Measurements from ENCODE around the gene TBC1D16.

TBC1D16 gene

DNA sequence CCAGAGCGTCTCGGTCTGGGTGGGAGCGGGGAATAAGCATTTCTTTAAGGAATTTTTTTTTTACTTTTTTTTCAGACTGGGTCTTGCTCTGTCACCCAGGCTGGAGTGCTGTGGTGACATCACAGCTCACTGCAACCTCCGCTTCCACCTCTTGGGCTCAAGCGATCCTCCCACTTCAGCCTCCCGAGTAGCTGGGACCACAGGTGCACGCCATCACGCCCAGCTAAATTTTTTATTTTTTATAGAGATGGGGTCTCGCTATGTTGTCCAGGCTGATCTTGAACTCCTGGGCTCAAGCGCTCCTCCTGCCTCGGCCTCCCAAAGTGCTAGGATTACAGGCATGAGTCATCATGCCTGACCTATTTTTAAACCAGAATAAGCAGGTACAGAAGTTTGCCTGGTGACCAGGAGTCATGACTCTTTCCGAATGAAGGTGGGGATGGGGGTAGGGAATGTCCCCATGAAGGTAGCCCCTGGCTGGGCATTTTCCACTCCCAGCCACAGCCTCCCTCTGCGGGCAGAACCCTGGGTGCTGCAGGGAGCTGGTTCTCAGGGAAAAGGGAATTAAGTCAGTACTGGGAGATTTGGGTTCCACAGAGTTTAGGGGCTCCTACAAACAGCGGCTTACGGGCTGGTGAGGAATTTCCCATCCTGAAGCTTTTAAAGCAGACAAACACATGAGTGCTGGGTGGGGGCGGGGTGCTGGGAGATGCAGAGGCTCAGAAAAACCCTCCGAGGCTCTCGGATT, 48.3 kb downstream of the TBC1D16 start:
- DNase-seq, result no peak

DNA sequence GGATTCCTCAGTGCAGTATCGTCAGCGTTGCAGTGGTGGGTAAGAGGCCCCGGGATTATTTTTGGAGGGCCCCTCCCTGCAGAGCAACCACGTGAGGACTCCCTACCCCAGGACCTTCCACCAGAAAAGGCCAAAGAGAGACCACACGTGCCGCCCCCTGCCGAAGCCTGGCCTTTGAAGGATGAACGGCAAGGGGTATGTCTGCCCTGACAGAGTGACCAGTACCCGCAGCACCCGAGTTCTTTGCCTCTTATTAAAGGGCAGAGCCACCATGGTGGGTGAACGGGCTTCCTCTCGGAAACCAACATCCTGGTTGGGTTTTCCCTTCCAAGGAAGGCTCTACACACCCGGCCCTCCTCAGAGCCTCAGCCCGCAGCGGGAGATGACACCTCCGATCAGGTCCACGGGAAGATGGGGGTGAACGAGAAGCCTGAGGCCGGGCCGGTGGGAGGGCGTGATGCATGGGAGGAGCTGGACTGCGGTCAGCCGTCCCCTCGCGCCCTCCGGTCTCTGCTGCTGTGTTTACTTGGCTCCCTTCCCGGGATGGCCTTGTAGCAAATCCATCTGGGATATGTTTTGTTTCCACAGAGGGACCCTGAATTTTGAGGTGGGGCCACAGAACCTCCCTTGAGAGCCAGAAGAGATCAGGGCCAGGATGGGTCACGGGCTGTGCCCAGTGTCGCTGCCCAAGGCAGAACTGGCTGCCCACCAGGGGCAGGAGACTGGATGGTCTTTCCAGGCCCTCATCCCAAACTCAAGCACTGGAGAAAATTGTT, 49.1 kb downstream of the TBC1D16 start:
- no peak for DNase-seq

DNA sequence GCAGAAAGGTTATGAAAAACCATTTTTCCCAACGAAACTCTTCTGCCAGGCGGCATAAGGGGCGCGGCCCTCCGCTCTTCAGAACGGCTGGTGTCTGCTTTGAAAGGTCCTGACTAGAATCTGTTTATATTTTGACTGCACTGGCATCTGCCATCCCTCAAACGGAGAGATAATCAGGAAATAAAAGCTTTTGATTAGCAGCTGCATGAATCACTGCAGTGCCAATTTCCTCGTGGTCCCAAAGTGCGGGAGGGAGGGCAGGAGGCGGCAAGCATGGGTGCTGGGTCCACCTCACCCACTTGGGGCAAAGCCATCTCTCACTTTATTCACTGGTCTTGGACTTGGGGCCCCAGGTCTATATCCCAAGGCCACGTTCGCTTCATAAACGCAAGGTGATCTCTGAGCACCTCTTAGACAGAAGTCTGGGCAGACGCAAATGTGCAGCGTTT, 49.7 kb downstream of the TBC1D16 start:
- no peak for DNase-seq

DNA sequence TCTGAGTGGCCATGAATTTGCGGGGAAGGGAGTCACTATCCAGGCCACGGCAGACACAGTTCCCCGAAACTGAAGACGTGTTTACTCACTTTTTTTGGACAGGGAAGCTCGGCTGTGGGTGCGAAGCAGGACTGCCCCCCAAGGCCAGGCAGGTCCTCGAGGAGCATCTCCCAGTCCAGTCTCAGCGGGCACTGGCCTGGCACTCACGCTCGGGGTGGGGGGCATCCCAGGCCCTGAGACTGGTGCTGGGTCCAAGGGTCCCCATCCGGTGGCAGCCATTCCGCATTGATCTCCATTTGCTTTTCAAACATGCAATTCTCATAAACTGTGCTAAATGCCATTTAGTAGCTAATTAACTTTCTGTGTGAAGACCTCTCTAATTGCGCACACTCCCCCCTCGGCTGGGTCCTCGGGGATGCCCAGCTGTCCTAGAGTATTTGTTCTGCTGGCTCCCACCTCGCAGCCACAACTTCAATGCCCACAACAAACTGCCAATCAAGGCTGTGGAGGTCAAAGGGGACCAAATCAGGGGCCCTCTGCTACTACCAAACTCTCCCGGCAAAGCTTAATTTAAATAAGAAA, 50.2 kb downstream of the TBC1D16 start:
- DNase-seq, result no peak

DNA sequence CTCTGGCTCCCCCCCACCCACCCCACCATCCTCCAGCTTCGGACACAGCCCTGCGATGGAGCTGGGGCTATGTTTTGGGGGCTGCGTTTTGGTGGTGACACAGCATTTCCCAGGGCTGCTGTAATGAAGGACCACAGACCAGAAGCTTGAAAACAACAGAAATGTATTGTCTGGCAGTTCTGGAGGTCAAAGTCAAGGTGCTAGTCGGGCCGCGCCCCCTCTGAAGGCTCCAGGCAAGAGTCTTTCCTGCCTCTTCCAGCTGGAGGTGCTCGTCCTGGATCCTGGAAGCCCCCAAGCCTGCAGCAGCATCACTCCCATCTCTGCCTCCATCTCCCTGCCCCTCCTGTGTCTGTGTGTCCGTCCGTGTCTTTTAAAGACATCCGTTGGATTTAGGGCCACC, 50.8 kb downstream of the TBC1D16 start:
- DNase-seq, result no peak

DNA sequence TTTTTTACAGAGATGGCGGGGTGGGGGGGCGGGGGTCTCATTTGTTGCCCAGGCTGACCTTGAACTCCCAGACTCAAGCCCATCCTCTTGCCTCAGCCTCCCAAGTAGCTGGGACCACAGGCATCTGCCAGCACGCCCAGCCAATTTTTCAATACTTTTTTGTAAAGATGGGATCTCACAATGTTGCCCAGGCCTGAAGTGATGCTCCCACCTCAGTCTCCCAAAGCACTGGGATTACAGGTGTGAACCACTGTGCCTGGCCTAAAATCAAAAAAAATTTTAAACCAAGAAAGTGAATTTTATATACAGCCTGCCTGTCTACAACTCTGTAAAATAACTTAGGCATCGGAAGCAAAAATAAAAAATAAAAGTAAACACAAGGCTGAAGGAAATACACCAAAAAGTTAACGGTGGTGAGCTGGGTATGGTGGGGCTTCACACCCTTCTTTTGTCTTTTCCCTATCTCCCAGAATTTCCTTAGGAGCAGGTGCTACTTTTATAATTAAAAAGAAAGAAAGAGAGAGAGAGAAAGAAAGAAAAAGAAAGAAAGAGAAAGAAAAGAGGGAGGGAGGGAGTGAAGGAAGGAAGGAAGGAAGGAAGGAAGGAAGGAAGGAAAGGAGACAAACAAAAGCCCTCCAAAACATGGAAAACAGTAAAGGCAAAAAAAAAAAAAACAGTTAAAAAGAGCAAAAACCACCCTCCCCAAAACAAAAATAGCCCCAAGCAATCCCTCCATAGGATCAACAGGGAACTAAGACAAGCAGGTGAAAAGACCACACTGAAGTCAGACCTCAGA, 51.4 kb downstream of the TBC1D16 start:
- DNase-seq, result no peak

DNA sequence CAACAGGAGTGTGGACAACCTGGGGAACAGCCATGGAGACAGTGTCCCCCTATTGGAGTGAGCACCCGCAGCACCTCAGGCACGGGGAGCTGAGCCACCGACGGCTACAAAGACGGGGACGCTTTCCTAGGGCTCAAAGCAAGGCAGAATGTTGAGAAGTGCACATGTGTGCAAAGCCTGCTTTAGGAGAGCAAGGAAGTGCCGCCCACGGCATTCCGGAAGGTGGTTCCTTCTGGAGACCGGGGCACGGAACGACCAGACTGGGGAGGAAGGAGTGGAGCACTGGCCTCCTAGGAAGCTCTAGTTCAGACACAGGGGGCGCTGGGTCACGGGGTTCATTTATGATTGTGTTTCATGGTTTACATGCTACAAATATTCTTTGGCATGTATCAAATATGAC, 52.2 kb downstream of the TBC1D16 start:
- no peak for DNase-seq

DNA sequence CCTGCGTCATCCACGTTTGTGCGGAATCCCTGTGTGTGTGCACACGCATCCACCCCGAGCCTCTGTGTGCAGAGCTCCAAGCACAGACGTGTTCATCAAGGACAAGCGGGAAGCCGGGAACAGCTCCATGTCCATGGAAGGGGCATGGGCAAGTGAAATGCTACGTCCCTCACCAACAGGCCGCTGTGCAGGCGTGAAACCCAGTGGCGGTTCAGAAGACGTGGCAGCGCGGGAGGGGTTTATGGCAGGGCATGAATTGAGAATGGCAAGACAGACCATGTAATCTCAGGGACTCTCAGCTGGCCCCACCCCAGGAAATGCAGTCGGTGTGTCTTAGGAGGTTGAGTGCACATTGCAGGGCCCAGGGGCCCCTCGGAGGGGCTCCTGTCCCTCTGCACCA, 52.7 kb downstream of the TBC1D16 start:
- no peak for DNase-seq

DNA sequence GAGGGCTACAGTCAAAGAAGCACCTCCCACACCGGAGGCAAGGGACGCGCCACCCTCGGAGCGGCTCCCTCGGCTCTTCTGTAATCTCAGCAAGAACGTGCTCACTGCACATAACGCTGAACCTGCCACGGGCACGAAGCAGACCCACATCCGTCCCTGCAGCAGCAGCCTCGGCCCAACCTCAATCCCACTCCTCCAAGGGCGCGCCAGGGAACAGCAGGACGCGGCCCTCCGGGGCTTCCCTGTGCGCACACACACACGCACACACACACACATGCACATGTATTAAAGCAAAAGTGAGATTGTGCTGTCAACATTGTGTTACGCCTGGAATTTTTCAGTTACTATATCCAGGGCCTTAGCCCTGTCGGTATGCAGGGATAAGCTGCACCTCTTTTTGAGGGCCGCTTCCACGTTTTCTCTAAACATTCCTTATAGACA, 54.0 kb downstream of the TBC1D16 start:
- no peak for DNase-seq

DNA sequence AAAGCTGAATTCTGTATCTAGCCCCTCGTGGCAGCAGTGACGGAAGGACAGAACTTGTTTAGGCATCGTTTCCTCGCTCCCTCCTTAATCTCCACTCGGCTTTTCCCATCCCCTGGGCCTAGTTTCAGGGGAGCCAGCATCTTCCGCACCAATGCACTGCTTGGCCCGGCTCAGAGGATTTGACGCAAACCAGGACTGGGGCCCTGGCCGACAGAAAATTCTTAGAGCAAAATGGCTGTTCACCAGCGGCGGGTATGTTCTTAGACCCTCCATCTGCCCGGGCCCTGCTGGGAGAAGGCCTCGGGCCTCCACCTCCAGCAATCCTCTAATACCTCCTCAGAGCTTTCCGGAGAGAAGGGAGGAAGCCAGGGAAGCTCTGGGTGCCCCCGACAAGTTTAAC, 54.6 kb downstream of the TBC1D16 start:
- no peak for DNase-seq

DNA sequence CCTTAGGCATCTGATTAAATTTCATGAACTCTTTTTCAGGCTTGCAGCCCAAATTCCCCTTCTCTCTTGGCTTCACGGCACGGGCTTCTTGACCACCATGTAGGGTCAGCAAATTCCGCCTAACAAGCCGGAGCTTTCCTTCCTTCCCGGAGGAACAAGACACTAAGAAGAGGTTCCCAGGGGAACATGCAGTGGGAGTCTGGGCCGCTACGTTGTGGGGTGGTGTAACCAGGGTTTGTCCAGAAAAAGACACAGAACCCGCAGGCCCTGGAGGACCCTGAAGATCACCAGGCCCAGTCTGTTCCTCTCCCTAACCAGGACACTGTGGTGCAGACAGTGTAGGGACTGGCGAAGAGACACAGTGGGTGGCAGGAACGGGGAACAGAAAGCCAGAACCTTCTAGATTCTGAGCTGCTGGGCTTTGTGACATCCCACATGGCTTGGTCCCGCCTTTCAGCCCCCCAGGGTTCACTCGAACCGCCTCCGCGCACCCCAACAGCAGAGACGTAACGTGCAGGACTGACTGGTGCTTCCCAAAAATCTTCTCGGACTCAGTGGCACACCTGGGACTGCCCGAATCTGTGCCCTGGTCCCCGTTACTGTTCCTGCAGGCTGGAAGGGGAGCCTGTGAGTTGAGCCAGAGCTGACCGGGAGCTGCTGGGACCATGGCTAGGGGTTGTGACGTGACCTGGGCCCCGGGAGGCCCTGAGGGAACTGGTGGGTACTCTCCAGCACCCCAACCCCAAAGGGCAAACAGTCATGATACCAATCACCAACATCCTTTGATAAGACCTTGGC, 55.2 kb downstream of the TBC1D16 start:
- DNase-seq, result no peak

DNA sequence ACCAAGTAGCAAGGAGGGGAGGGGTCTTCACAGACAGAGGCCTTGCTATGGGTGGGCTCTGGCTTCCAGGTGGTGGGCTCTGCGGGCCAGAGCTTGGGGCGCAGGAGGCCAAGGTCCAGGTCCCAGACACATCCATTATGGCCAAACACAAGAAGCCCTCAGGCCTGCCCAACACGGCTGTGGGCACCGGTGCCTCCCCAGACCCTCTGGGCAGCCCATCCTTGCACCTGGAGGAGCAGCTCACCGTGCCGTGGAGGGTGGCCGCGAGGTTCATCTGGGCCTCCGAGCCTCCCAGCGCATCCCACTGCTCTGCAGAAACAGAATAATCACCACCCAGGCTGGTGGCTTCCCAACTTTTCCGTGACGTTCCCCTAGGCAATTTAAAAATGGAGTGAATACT, 55.9 kb downstream of the TBC1D16 start:
- DNase-seq, result no peak

DNA sequence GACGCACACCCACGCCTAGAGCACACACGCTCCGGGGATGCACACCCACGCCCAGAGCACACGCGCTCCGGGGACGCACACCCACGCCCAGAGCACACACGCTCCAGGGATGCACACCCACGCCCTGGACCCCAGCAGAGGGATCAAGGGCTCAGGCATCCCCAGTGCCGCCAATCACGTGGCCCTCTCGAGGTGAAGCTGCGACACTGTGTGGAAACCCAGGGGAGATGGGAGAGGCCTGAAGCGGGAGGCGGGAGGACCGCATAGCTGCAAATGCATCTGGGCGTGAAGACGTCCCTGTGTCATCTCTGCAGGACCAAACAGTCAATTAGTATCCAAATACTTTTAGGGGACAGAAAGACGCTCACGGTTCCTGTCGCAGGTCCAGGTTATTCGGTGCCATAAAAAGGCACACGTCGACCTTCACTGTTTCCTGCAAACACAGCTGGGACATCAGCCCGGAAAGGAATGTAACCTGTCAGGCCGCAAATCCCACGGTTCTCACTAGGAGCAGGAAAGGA, 56.4 kb downstream of the TBC1D16 start:
- DNase-seq, result no peak

DNA sequence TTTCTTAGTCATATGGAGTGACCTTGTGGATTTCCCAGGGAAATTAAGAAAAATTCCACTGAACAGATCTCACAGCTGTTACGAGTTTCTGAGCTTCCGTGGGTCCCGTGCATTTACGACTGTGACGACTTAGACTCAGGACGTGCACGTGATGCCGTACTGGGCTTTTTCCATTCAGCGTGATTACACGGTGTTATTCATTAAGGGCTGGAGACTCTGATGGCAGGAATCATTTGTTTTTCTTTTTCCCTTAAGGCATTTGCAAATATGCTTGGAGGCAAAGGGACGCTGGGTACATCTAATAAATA, 57.2 kb downstream of the TBC1D16 start:
- no peak for DNase-seq

DNA sequence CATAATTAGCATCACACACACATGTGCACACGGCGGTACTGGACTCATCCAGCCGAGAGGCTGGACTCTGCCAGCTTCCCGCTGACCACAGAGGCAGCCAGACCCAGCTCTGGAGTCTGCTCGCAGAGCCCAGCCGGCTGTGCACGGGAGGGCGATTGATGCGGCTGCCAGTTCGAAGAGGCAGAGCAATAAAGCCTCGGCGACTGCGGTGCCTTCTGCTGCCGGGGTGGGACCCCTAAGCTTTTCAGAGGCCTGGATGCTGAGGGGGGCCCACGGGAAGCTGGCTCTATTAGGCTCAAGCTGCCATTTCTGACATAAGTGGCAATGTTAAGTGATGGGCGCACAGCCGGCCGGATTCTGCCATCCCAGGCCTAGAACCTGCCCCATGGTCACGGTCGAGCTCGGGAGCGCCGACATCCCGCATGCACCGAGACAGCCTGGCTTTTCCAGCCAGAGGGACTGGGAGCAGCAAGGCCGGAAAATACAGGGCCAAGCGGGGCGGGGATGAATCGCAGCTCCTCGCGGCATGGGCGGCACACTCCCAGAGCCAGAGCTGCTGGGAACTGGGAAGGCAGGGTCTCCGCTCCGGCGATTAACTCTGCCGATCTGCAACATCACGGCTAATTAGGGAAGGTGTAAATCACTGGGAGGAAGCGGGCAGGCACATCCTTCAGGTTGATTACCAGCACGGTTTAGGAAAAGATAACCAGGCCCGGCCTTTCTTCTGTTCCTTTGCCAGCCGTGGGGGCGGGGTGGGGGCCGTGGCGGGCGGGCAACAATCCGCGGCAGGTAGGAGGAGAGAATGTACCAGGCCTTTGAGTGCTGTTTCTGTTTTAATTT, 57.7 kb downstream of the TBC1D16 start:
- no peak for DNase-seq

DNA sequence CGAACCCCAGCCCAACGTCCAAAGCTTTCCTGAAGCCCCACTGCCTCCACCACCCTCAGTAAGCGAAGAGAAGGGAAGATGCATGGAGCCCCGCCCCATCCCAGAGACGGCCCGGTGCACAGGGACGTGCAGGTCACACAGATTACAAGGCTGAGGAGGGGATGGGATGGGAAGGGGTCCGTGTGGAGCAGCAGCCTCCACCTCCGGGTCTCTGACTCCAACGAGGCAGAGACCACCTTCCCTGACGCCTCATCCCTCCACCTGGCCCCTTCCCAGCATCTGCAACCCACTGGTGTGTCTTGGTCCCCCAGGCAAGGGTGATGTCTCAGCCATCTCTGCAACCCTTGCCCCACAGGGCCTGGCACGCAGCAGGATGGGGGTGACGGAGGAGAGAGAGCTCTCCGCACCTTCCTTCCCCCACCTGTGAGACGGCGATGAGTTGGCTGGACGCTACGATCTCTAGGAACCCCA, 58.5 kb downstream of the TBC1D16 start:
- DNase-seq, result no peak

DNA sequence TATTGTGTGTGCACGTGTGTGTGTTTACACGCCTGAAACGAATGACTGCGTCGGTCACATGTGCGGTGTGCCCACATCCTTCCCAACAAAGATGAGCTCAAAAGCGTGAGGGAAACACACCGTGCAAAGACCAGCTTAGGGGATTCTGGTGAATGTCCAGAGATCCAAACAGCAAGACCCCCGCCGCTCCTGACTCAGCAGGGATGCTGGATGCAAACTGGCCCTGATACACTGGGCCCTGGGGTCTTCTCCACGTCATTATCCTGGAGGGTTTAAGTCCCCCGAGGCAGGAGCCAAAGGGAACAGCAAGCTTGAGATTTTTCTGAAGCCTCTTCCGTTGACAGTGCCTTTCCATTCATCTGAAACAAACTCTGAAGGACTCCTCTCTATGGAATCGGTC, 59.2 kb downstream of the TBC1D16 start:
- no peak for DNase-seq

DNA sequence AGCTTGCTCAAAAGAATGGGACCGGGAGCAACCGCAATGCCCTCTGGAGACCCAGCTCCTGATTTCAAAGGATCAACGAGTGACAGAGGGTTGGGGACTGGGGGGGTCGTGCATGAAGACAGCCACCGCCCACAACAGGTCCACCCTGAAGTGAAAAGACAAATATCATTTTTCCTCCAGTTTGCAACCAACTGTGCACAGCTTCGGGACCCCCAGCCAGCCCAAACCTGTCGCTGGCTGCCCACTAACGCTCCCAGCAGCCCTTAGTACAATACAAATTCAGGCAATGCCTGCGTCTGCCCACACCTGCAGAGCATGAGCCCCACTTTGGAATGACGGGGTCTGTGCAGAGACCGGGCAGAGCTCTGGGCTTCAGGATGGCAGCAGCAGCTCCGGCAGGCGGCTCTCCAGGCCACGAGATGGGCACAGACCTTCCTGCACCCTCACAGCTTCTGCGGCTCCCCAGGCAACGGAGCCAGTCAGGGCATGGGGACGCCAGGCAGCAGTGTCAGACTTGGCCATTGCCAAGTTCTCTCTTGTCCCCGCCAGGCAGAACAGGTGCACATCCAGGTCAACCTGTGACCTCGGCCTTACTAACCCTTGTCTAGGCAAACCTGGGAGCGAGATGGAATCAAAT, 60.1 kb downstream of the TBC1D16 start:
- no peak for DNase-seq

DNA sequence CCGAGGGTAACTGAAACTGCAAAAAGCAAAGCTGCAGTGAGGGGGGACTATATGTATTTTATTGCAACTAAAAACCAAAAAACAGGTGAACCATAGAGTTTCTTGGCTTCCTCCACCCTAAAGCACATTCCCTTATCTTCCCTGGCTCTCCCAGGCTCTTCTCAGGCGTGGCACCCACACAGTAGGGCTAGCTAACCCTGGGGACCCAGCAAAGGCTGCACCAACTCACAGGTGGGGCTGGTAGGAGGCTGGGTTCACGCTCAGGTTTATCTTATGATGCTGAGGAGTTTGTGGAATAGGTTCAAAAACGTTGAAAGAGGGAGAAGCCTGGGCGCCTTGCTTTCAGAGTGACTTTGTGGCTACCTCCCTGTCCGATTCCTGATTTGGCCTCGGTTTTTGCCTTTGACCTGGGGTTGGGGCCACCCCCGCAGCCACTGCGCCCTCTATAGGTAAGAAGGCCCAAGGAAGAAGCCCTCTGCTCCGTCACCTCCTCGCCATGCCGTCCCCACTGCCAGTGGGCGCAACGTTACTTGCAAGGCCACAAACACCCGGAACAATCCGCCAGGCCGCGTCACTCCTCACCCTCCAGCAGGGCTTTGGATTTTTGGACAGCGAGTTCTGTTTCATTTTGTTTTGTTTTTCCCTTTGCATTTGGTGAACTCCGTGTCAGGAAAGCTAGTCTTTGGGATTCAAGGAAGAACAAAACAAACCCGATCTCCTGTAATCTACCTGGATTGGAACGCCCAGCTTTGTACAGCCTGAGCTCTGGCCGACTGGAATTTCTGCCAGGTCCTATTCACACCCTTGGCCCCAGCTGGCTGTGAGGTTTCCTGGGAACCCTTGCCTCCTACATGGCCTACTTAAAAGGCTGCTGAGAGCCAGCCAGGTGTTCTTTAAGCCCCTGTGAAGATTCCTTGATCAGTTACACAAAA, 60.8 kb downstream of the TBC1D16 start:
- no peak for DNase-seq

All from central memory CD4-positive, alpha-beta T cell (primary cell).